Trophoblast cell (in vitro differentiated cells and primary cell): ENCODE results near the gene CCDC24.

Experiments
- DNase-seq, 2 donors: peaks; one replicate each; pipeline ENCODE4 v3.0.0-alpha.2; 2016
- H2AFZ ChIP-seq: 2 replicates; pipeline ENCODE4 v1.6.1; 2013; ENCODE audit warnings: low read length, moderate library complexity, mild to moderate bottlenecking; ENCODE audit not compliant: insufficient read depth, poor library complexity
- H2AK5ac ChIP-seq: 2 replicates; pipeline ENCODE4 v1.6.1; 2013; ENCODE audit warnings: mild to moderate bottlenecking, low read length
- H2BK120ac ChIP-seq: 2 replicates; pipeline ENCODE4 v1.6.1; 2013; ENCODE audit warnings: low read length, mild to moderate bottlenecking, moderate library complexity; ENCODE audit not compliant: insufficient read depth, poor library complexity
- H2BK12ac ChIP-seq: 2 replicates; pipeline ENCODE4 v1.6.1; 2013; ENCODE audit warnings: mild to moderate bottlenecking, low read length, moderate library complexity
- H2BK5ac ChIP-seq: 2 replicates; pipeline ENCODE4 v1.6.1; 2013; ENCODE audit warnings: low read length, low read depth, moderate library complexity, mild to moderate bottlenecking; ENCODE audit not compliant: poor library complexity
- H3K14ac ChIP-seq: 2 replicates; pipeline ENCODE4 v1.6.1; 2013; ENCODE audit warnings: mild to moderate bottlenecking, low read length
- H3K18ac ChIP-seq: 2 replicates; pipeline ENCODE4 v1.6.1; 2013; ENCODE audit warnings: mild to moderate bottlenecking, low read length
- H3K23ac ChIP-seq: 2 replicates; pipeline ENCODE4 v1.6.1; 2013; ENCODE audit warnings: low read length
- H3K27ac ChIP-seq: 2 replicates; pipeline ENCODE4 v1.5.1; 2013; ENCODE audit warnings: low read depth, mild to moderate bottlenecking, inconsistent platforms, low read length, moderate library complexity
- H3K27me3 ChIP-seq: 2 replicates; pipeline ENCODE4 v1.6.1; 2013; ENCODE audit warnings: inconsistent platforms, mild to moderate bottlenecking, low read length, moderate library complexity; ENCODE audit not compliant: insufficient read depth
- H3K36me3 ChIP-seq, 2 experiments: 1 replicate in 1 of 2; 2 replicates in 1 of 2; pipeline ENCODE4 v1.6.1; 2013; ENCODE audit warnings: low read length in 2 of 2, mild to moderate bottlenecking in 2 of 2, moderate library complexity in 1 of 2; ENCODE audit not compliant: insufficient read depth in 2 of 2, control insufficient read depth in 1 of 2
- H3K4ac ChIP-seq: 2 replicates; pipeline ENCODE4 v1.6.1; 2013; ENCODE audit warnings: low read depth, mild to moderate bottlenecking, low read length, moderate library complexity
- H3K4me1 ChIP-seq, 2 experiments: 1 replicate in 1 of 2; 2 replicates in 1 of 2; pipeline ENCODE4 v1.6.1; 2013; ENCODE audit warnings: low read length in 2 of 2, mild to moderate bottlenecking in 2 of 2, moderate library complexity in 1 of 2; ENCODE audit not compliant: insufficient read depth in 2 of 2, control insufficient read depth in 1 of 2
- H3K4me2 ChIP-seq: 2 replicates; pipeline ENCODE4 v1.6.1; 2013; ENCODE audit warnings: inconsistent platforms, mild to moderate bottlenecking, low read length, moderate library complexity
- H3K4me3 ChIP-seq: 2 replicates; pipeline ENCODE4 v1.5.1; 2013; ENCODE audit warnings: mild to moderate bottlenecking, low read depth, low read length, inconsistent platforms
- H3K79me1 ChIP-seq: one replicate; pipeline ENCODE4 v1.6.1; 2013; ENCODE audit warnings: low read length
- H3K79me2 ChIP-seq: 2 replicates; pipeline ENCODE4 v1.6.1; 2013; ENCODE audit warnings: low read length, mild to moderate bottlenecking; ENCODE audit not compliant: control insufficient read depth, insufficient read depth, poor library complexity
- H3K9ac ChIP-seq: 2 replicates; pipeline ENCODE4 v1.6.1; 2013; ENCODE audit warnings: mild to moderate bottlenecking, low read length
- H3K9me3 ChIP-seq: 2 replicates; pipeline ENCODE4 v1.6.1; 2013; ENCODE audit warnings: low read depth, mild to moderate bottlenecking, control low read depth, inconsistent platforms, low read length; ENCODE audit not compliant: insufficient read depth
- H4K12ac ChIP-seq: 2 replicates; pipeline ENCODE4 v1.6.1; 2013; ENCODE audit warnings: low read depth, mild to moderate bottlenecking, low read length, moderate library complexity
- H4K8ac ChIP-seq: 2 replicates; pipeline ENCODE4 v1.6.1; 2013; ENCODE audit warnings: low read depth, mild to moderate bottlenecking, low read length, moderate library complexity
- H4K91ac ChIP-seq: one replicate; pipeline ENCODE4 v1.6.1; 2013; ENCODE audit warnings: low read depth, mild to moderate bottlenecking, low read length, moderate library complexity
- WGBS: extraction: QIAGEN DNeasy Blood & Tissue Kit; methylation state at CpG from one replicate; pipeline ENCODE4 v1.1.7; 2013; ENCODE audit warnings: missing lambda C conversion rate; ENCODE audit not compliant: insufficient read length, insufficient coverage; ENCODE audit errors: extremely low coverage; 5-methylcytosine and 5-hydroxymethylcytosine counted together

The CCDC24 gene

DNA sequence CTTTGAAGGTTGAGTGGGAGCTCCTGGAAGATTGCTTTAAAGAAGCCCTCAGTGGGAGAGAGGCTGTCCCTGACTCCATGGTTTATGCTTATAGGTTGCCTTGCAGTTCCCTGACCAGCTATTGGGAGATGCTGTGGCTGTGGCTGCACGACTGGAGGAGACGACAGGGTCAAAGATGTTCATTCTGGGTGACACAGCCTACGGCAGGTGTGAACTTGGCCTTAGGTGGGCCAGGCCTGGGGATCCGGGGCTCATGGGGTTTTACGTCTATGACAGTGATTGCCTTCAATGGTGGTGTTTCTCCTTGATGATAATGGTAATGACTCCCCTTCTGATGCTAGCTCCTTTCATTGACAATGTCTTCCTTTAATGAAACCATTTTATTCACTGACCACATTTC lies 20.9 kb upstream of the CCDC24 start:
- Histone ChIP-seq H4K12ac (no peak overlapping the region), H3K4me1 (peaks cover 3 to 11% of the 10 kb centered on the region in 2 experiments), H2BK120ac (no peak overlapping the region), H3K9ac (peak overlapping the region; percentile 88), H3K23ac (no peak overlapping the region), H2AK5ac (no peak overlapping the region), H3K36me3 (peaks cover 22 to 23% of the 10 kb centered on the region in 2 experiments), H3K27me3 (no peaks in the 10 kb centered on the region), H3K9me3 (peaks cover 2% of the 10 kb centered on the region), H3K4ac (no peak overlapping the region), H3K4me2 (peak overlapping the region; percentile 88), H3K27ac (no peak overlapping the region), H2BK5ac (no peak overlapping the region), H2BK12ac (no peak overlapping the region), H3K79me1 (peaks cover 8% of the 10 kb centered on the region), H3K18ac (no peak overlapping the region), H3K79me2 (peaks cover 8% of the 10 kb centered on the region), H3K4me3 (peak overlapping the region; percentile 95), H4K8ac (no peak overlapping the region), H4K91ac (no peak overlapping the region), H3K14ac (no peak overlapping the region), H2AFZ (no peak overlapping the region)
- DNase-seq = no peak
- no CpG with 5 or more reads among the region's 5 CpGs for WGBS

DNA sequence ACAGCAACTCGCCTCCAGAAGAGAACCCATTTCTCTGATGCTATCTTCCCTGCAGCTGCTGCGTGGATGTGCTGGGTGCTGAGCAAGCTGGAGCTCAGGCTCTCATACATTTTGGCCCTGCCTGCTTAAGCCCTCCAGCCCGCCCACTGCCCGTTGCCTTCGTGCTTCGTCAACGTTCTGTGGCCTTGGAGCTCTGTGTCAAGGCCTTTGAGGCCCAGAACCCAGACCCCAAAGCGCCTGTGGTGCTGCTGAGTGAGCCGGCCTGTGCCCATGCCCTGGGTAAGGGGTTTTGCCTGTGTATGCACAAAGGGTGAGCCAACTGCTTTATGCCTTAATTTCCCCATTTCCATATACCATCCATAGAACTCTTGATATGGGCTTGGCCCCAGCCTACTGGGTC lies 20.5 kb upstream of the CCDC24 start:
- Histone ChIP-seq H3K79me2 (peaks cover 8% of the 10 kb centered on the region), H3K4me2 (peak overlapping the region; percentile 88), H4K8ac (no peak overlapping the region), H3K4ac (no peak overlapping the region), H3K4me3 (no peak overlapping the region), H3K23ac (no peak overlapping the region), H2AFZ (no peak overlapping the region), H2BK5ac (no peak overlapping the region), H3K9me3 (peaks cover 2% of the 10 kb centered on the region), H3K79me1 (peaks cover 8% of the 10 kb centered on the region), H3K27me3 (no peaks in the 10 kb centered on the region), H2BK120ac (no peak overlapping the region), H4K12ac (no peak overlapping the region), H3K4me1 (peaks cover 6 to 15% of the 10 kb centered on the region in 2 experiments), H3K9ac (no peak overlapping the region), H2AK5ac (no peak overlapping the region), H3K27ac (no peak overlapping the region), H4K91ac (no peak overlapping the region), H3K14ac (no peak overlapping the region), H3K36me3 (peaks cover 21 to 23% of the 10 kb centered on the region in 2 experiments), H3K18ac (no peak overlapping the region), H2BK12ac (no peak overlapping the region)
- no peak for DNase-seq
- no CpG with 5 or more reads among the region's 9 CpGs for WGBS

DNA sequence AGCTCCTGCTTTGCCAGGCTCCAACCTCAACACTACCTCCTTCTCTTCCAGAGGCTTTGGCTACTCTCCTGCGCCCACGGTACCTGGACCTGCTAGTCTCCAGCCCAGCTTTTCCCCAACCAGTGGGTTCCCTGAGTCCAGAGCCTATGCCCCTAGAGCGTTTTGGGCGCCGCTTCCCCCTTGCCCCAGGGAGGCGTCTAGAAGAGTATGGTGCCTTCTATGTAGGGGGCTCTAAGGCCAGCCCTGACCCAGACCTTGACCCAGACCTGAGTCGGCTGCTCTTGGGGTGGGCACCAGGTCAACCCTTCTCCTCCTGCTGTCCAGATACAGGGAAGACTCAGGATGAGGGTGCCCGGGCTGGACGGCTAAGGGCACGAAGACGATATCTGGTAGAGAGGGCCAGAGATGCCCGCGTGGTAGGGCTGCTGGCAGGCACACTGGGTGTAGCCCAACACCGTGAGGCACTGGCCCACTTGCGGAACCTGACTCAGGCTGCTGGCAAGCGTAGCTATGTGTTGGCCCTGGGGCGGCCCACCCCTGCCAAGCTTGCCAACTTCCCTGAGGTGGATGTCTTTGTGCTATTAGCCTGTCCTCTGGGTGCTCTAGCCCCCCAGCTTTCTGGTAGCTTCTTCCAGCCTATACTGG lies 19.9 kb upstream of the CCDC24 start:
- Histone ChIP-seq H3K18ac (no peak overlapping the region), H3K79me2 (peaks cover 8% of the 10 kb centered on the region), H3K23ac (no peak overlapping the region), H3K9ac (no peak overlapping the region), H2AK5ac (no peak overlapping the region), H2BK120ac (no peak overlapping the region), H3K4ac (no peak overlapping the region), H3K4me2 (no peak overlapping the region), H2BK12ac (no peak overlapping the region), H3K79me1 (peaks cover 8% of the 10 kb centered on the region), H3K14ac (no peak overlapping the region), H3K4me3 (no peak overlapping the region), H2BK5ac (no peak overlapping the region), H3K9me3 (peaks cover 2% of the 10 kb centered on the region), H3K27me3 (no peaks in the 10 kb centered on the region), H2AFZ (no peak overlapping the region), H4K91ac (no peak overlapping the region), H4K8ac (no peak overlapping the region), H3K36me3 (peaks cover 24% of the 10 kb centered on the region in 2 experiments), H3K27ac (no peak overlapping the region), H4K12ac (no peak overlapping the region), H3K4me1 (peaks cover 6 to 16% of the 10 kb centered on the region in 2 experiments)
- no CpG with 5 or more reads among the region's 17 CpGs for WGBS
- DNase-seq = no peak

DNA sequence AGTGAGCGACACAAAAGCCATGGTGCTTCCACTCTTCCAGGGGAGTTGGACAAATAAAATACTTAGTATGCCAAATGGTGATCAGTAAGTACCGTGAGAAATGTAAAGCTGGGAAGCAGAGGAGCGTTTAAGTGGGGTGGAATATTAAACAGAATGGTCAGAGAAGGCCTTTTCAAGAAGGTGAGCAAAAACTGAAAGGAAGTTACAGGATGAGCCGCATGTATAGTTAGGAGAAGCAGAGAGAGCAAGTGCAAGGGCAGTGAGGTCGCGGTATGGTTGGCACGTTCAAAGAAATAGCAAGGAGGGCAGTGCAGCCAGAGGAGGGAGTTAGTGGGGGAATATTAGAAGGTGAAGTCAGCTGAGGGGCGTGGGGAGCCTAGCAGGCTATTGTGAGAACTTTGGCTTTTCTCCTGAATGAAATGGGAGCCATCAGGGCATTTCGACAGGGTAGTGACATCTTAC lies 17.4 kb upstream of the CCDC24 start:
- no CpG with 5 or more reads among the region's 9 CpGs for WGBS
- Histone ChIP-seq H3K27ac (no peak overlapping the region), H4K12ac (no peak overlapping the region), H3K23ac (no peak overlapping the region), H2BK120ac (no peak overlapping the region), H3K4me2 (peak overlapping the region; percentile 81), H2BK5ac (no peak overlapping the region), H2AFZ (peak overlapping the region; percentile 85), H3K79me1 (peaks cover 12% of the 10 kb centered on the region), H2AK5ac (no peak overlapping the region), H3K9ac (no peak overlapping the region), H3K79me2 (peaks cover 11% of the 10 kb centered on the region), H2BK12ac (no peak overlapping the region), H3K4me1 (peaks cover 10 to 22% of the 10 kb centered on the region in 2 experiments), H3K4ac (no peak overlapping the region), H3K36me3 (peaks cover 26 to 28% of the 10 kb centered on the region in 2 experiments), H3K9me3 (peaks cover 2% of the 10 kb centered on the region), H4K8ac (peak overlapping the region; percentile 76), H3K18ac (no peak overlapping the region), H4K91ac (peak overlapping the region; percentile 62), H3K4me3 (peak overlapping the region; percentile 98), H3K27me3 (no peaks in the 10 kb centered on the region), H3K14ac (peak overlapping the region; percentile 75)
- no peak for DNase-seq
